Thyroid gland (tissue), 4 donors: Measurements from ENCODE around the gene SLC37A1.

Source experiments
- CTCF ChIP-seq, 6 experiments: fragments of 200-600 bp in 3 of 6; fragments of 450-650 bp in 3 of 6; sonication (generic) in 3 of 6; IDR thresholded peaks; one replicate each; pipeline ENCODE4 v1.5.1; 2016 to 2019; ENCODE audit warnings: antibody characterized with exemption in 6 of 6, mild to moderate bottlenecking in 2 of 6, inconsistent platforms in 1 of 6, moderate library complexity in 1 of 6
- POLR2A ChIP-seq, 2 donors: fragments of 450-650 bp; IDR thresholded peaks; one replicate each; pipeline ENCODE4 v1.6.1; 2017; ENCODE audit warnings: antibody characterized with exemption in 2 of 2, mild to moderate bottlenecking in 2 of 2, moderate library complexity in 1 of 2

GRCh38 chr21:42575111-42575510 is 61.5 kb downstream of the SLC37A1 start:
- no peak for TF ChIP-seq POLR2A (IDR thresholded peaks at IDR 0.05)
- TF ChIP-seq CTCF (IDR thresholded peaks at IDR 0.05): no peak
